Right atrium auricular region (tissue), 2 donors: ENCODE measurements around the gene EFCAB9. TPM values are rescaled to one million over a fixed set of nuclear protein-coding genes. Genes with fewer than 3 reads are reported as not detected.

Experiments used
- DNase-seq: peaks from one replicate; pipeline ENCODE4 v3.0.0-alpha.2; 2019; ENCODE audit warnings: low spot score
- H3K27ac ChIP-seq, 2 donors: fragments of 200-600 bp; sonication (generic); 1 replicate in 1 of 2; 2 replicates in 1 of 2; pipeline ENCODE4 v1.5.1; 2016 to 2019
- H3K27me3 ChIP-seq, 2 donors: fragments of 200-600 bp; sonication (generic); one replicate each; pipeline versions ENCODE4 v1.5.1 to v1.6.0; 2017 to 2019
- H3K36me3 ChIP-seq: fragments of 200-600 bp; sonication (generic); one replicate; pipeline ENCODE4 v1.5.1; 2016
- H3K4me1 ChIP-seq, 2 donors: fragments of 200-600 bp; sonication (generic); one replicate each; pipeline versions ENCODE4 v1.5.1 to v1.6.0; 2017 to 2019
- H3K4me3 ChIP-seq, 2 donors: fragments of 200-600 bp; sonication (generic); 1 replicate in 1 of 2; 2 replicates in 1 of 2; pipeline ENCODE4 v1.5.1; 2017 to 2019; ENCODE audit warnings: mild to moderate bottlenecking in 1 of 2, moderate library complexity in 1 of 2
- H3K9me3 ChIP-seq, 2 donors: fragments of 200-600 bp; sonication (generic); one replicate each; pipeline ENCODE4 v1.5.1; 2019
- CTCF ChIP-seq, 2 donors: fragments of 200-600 bp; sonication (generic); IDR thresholded peaks; one replicate each; pipeline ENCODE4 v1.5.1; 2019; ENCODE audit warnings: antibody characterized with exemption in 2 of 2
- total RNA-seq, 2 donors: library from RNA; depleted of rRNA; stranded (reverse); fragments of >200 nt; gene quantifications; one replicate each; pipeline ENCODE4 v1.1.0, GENCODE V29; 2016

EFCAB9 gene
- total RNA-seq, 2 donors from 2014 or later, result not detected

- Histone ChIP-seq H3K9me3 (no peaks in the 10 kb centered on the region), H3K4me3 (no peak overlapping the region), H3K27ac (peak overlapping the region; percentile 53 to 54), H3K36me3 (no peaks in the 10 kb centered on the region), H3K4me1 (peaks cover 0 to 41% of the 10 kb centered on the region in 2 donors), H3K27me3 (no peaks in the 10 kb centered on the region)
- no peak for DNase-seq
- TF ChIP-seq CTCF (IDR thresholded peaks at IDR 0.05), result no peak
These were observed 31.0 kb upstream of the EFCAB9 start for GRCh38 chr5:172162987-172163343.

DNA sequence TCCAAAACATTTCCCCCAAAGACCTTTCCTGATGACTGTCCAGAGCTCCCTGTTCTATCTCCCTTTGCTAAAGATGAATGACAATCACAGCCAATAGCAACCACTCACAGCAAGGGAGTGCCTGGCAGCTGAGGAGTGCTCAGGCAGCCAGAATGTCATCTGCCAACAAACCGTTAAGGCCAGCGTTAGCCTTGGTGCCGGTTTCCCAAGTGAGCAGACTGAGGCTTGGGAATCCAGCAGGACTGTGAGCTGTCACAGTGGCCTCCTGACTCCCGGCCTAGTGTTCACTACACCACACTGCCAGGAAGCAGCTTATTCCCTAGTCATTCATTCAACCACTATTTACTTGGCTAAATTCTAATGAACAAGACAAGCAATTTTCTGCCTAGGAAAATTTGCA is 30.6 kb upstream of the EFCAB9 start:
- DNase-seq, result peak; percentile 74
- H3K4me1 ChIP-seq, result peaks cover 0 to 45% of the 10 kb centered on the region in 2 donors
- H3K27ac ChIP-seq, result peak overlapping the region; percentile 53 to 54
- no peaks in the 10 kb centered on the region for H3K36me3 ChIP-seq
- H3K9me3 ChIP-seq, result no peaks in the 10 kb centered on the region
- TF ChIP-seq CTCF (IDR thresholded peaks at IDR 0.05), result no peak
- no peak overlapping the region for H3K4me3 ChIP-seq
- H3K27me3 ChIP-seq, result no peaks in the 10 kb centered on the region

DNA sequence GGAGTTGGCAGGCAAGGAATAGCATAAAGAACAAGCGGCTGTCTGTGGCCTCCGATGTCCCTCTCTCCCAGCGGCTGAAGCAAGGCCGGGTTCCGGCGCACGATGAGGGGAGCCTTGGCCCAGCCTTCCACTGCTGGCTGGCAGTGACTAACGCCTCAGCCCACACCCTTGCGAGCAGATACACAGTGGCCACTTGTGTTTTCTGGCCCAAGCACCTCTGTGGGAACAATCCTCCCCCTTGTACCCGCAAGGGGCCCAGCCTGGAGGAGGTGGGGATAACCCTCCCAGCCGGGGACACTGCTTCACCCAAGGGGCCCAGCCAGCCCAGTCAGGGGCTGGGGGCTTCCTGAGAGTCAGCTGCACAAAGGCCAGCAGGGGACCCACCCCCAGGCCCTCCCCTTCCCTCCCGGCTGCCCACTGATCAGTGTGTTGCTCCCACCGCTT is 29.2 kb upstream of the EFCAB9 start:
- Histone ChIP-seq H3K27ac (peak overlapping the region; percentile 4 to 53), H3K27me3 (no peaks in the 10 kb centered on the region), H3K4me3 (no peak overlapping the region), H3K9me3 (no peaks in the 10 kb centered on the region), H3K36me3 (no peaks in the 10 kb centered on the region), H3K4me1 (peaks cover 0 to 60% of the 10 kb centered on the region in 2 donors)
- no peak for TF ChIP-seq CTCF (IDR thresholded peaks at IDR 0.05)
- DNase-seq, result no peak

DNA sequence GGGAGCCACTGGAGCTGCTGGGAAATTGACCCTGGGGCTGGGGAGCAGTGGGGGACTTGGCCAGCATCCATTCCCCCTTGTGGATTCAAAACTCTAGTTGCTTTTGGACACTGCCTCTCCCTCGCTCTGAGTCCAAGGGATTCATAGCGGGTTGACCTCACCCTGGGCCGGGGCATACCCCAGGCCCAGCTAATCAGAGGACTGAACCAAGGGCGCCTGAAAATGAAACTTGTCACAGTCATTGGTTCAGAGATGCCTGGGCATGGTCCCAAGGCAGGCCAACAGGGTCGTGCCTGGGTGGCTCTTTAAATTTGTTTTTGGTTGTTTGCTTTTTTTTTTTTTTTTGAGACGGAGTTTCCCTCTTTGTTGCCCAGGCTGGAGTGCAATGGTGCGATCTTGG is 28.5 kb upstream of the EFCAB9 start:
- no peaks in the 10 kb centered on the region for H3K36me3 ChIP-seq
- TF ChIP-seq CTCF (IDR thresholded peaks at IDR 0.05), result no peak
- no peak overlapping the region for H3K27ac ChIP-seq
- no peak for DNase-seq
- no peaks in the 10 kb centered on the region for H3K9me3 ChIP-seq
- no peaks in the 10 kb centered on the region for H3K27me3 ChIP-seq
- H3K4me3 ChIP-seq, result no peak overlapping the region
- peaks cover 0 to 64% of the 10 kb centered on the region in 2 donors for H3K4me1 ChIP-seq

- Histone ChIP-seq H3K4me3 (no peak overlapping the region), H3K9me3 (no peaks in the 10 kb centered on the region), H3K27me3 (no peaks in the 10 kb centered on the region), H3K4me1 (peaks cover 0 to 68% of the 10 kb centered on the region in 2 donors), H3K36me3 (no peaks in the 10 kb centered on the region), H3K27ac (no peak overlapping the region)
- no peak for DNase-seq
- no peak for TF ChIP-seq CTCF (IDR thresholded peaks at IDR 0.05)
These were observed 27.7 kb upstream of the EFCAB9 start for GRCh38 chr5:172166030-172166826.

DNA sequence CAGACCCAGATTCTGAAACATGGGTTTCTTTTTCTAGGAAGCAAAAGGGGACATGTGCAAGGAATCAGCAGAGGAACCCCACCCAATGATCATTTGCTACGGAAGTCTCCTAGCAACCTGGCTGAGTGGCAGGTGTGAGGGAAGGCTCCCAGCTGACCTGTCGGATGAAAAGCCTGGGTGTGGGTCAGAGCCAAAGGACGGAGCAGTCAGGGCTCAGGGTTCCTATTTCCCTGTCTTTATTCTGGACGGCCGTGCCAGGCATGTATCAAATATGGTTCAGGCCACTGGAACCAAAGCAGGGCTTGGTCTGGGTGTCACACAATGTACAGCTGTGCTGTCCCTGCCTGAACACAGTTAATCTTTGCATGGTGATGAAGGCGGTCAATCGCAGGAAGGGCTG is 26.1 kb upstream of the EFCAB9 start:
- peak overlapping the region; percentile 33 to 37 for H3K27ac ChIP-seq
- peaks cover 0 to 61% of the 10 kb centered on the region in 2 donors for H3K4me1 ChIP-seq
- H3K9me3 ChIP-seq, result no peaks in the 10 kb centered on the region
- no peak overlapping the region for H3K4me3 ChIP-seq
- DNase-seq, result no peak
- TF ChIP-seq CTCF (IDR thresholded peaks at IDR 0.05), result no peak
- no peaks in the 10 kb centered on the region for H3K27me3 ChIP-seq
- no peaks in the 10 kb centered on the region for H3K36me3 ChIP-seq
